ENCODE measurements around the gene KPNB1.

KPNB1 gene

GRCh38 chr17:47728214-47728877 is 78.6 kb downstream of the KPNB1 start:
- DNase-seq, result no peak
- no peak for ATAC-seq

- no peak for ATAC-seq
- peak; percentile 12 for DNase-seq
These were observed 79.8 kb downstream of the KPNB1 start for GRCh38 chr17:47729476-47729875.

- DNase-seq, result peak; percentile 21
- ATAC-seq, result no peak
These were observed 81.0 kb downstream of the KPNB1 start for GRCh38 chr17:47730681-47731080.

- ATAC-seq, result no peak
- peak; percentile 11 for DNase-seq
These were observed 81.7 kb downstream of the KPNB1 start for GRCh38 chr17:47731396-47731795.

- DNase-seq (peak; percentile 30), ATAC-seq (no peak)
These were observed 82.8 kb downstream of the KPNB1 start for GRCh38 chr17:47732399-47733046.

GRCh38 chr17:47733047-47733673 is 83.4 kb downstream of the KPNB1 start, which contains the start of gene TBX21:
Gene TBX21 (plus strand): TSS chr17:47733236. CDS start chr17:47733455, 219 bp downstream.
- peak; percentile 85 for ATAC-seq
- peak; percentile 93 for DNase-seq

- peak; percentile 33 for DNase-seq
- no peak for ATAC-seq
These were observed 84.1 kb downstream of the KPNB1 start for GRCh38 chr17:47733674-47734410.

GRCh38 chr17:47735139-47735464 is 85.4 kb downstream of the KPNB1 start:
- DNase-seq, result no peak
- no peak for ATAC-seq

All from stimulated activated naive CD8-positive, alpha-beta T cell treated with anti-CD3 and anti-CD28 coated beads, Interleukin-15, Interleukin-2, amounts not matched to agents 100 U/mL and 50 U/mL, for 24 hours (primary cell).